WTC11 (cell line): ENCODE measurements around the gene ACTL8. TPM values are rescaled to one million over a fixed set of nuclear protein-coding genes. Genes with fewer than 3 reads are reported as not detected.

Experiments
- ATAC-seq: fragments of 200-7000 bp; cut with Tn5 transposase; 2 replicates; pipeline ENCODE4 v1.10.0; 2021; ENCODE audit warnings: mild to moderate bottlenecking, moderate library complexity
- CTCF ChIA-PET: fragments of 300-600 bp; sonication (Branson Sonifier 250); formaldehyde crosslinking; loops from one replicate; lab custom pipeline; 2021; ENCODE audit warnings: antibody characterized with exemption; lab: Charles Lee
- POLR2A ChIA-PET: fragments of 350-600 bp; sonication (Branson Sonifier 250); formaldehyde crosslinking; loops from one replicate; lab custom pipeline; 2021; ENCODE audit warnings: antibody characterized with exemption; lab: Charles Lee
- DNase-seq: peaks from one replicate; pipeline ENCODE4 v3.0.0; 2021; ENCODE audit warnings: low spot score
- H3K27ac Mint-ChIP-seq: 2 replicates; pipeline ENCODE4 v1.8.0; 2021; ENCODE audit warnings: mixed read lengths
- H3K27me3 Mint-ChIP-seq: 2 replicates; pipeline ENCODE4 v1.8.0; 2021; ENCODE audit warnings: low read depth, mild to moderate bottlenecking, moderate library complexity, mixed read lengths
- H3K36me3 Mint-ChIP-seq: 2 replicates; pipeline ENCODE4 v1.8.0; 2021; ENCODE audit warnings: mixed read lengths
- H3K4me1 Mint-ChIP-seq: 2 replicates; pipeline ENCODE4 v1.8.0; 2022; ENCODE audit warnings: mixed read lengths
- H3K4me3 Mint-ChIP-seq: 2 replicates; pipeline ENCODE4 v1.8.0; 2021; ENCODE audit warnings: mild to moderate bottlenecking, moderate library complexity, mixed read lengths
- H3K9me3 Mint-ChIP-seq: 2 replicates; pipeline ENCODE4 v1.8.0; 2021; ENCODE audit warnings: mixed read lengths
- ATF1 ChIP-seq: sonication (generic); formaldehyde crosslinking; IDR thresholded peaks from 2 replicates; pipeline ENCODE4 v1.8.1; 2023; ENCODE audit warnings: mild to moderate bottlenecking, moderate library complexity, missing genetic modification reagents
- CREM ChIP-seq: sonication (generic); formaldehyde crosslinking; IDR thresholded peaks from 2 replicates; pipeline ENCODE4 v1.8.1; 2022; ENCODE audit warnings: mild to moderate bottlenecking, missing genetic modification reagents, moderate library complexity
- FOXK1 ChIP-seq: sonication (generic); formaldehyde crosslinking; IDR thresholded peaks from 2 replicates; pipeline ENCODE4 v1.8.0; 2022; ENCODE audit warnings: mild to moderate bottlenecking, moderate library complexity, missing genetic modification reagents
- MYBL2 ChIP-seq: sonication (generic); formaldehyde crosslinking; IDR thresholded peaks from 2 replicates; pipeline ENCODE4 v1.8.1; 2023; ENCODE audit warnings: mild to moderate bottlenecking, moderate library complexity, missing genetic modification reagents
- NFE2L1 ChIP-seq: sonication (generic); formaldehyde crosslinking; IDR thresholded peaks from 2 replicates; pipeline ENCODE4 v1.8.1; 2023; ENCODE audit warnings: missing genetic modification reagents
- NR1H2 ChIP-seq: sonication (generic); formaldehyde crosslinking; IDR thresholded peaks from 2 replicates; pipeline ENCODE4 v1.9.0; 2021; ENCODE audit warnings: mild to moderate bottlenecking, moderate library complexity, missing genetic modification reagents
- ZBTB21 ChIP-seq: sonication (generic); formaldehyde crosslinking; IDR thresholded peaks from 2 replicates; pipeline ENCODE4 v1.8.1; 2023; ENCODE audit warnings: mild to moderate bottlenecking, missing genetic modification reagents, borderline replicate concordance
- ZNF232 ChIP-seq: sonication (generic); formaldehyde crosslinking; IDR thresholded peaks from 2 replicates; pipeline ENCODE4 v1.8.0; 2022; ENCODE audit warnings: mild to moderate bottlenecking, missing genetic modification reagents
- ZNF416 ChIP-seq: fragments of 250-450 bp; sonication (Bioruptor Pico); IDR thresholded peaks from 2 replicates; pipeline ENCODE4 v1.9.0; 2021; ENCODE audit warnings: mild to moderate bottlenecking, inconsistent platforms
- total RNA-seq: library from RNA; stranded (reverse); gene quantifications from 3 replicates; pipeline ENCODE4 v1.2.3, GENCODE V29; 2021
- TF ChIP-seq, protein P1 (sequence below): sonication (generic); formaldehyde crosslinking; IDR thresholded peaks from 2 replicates; pipeline ENCODE4 v1.8.1; 2023; ENCODE audit warnings: mild to moderate bottlenecking, missing genetic modification reagents, borderline replicate concordance
- TF ChIP-seq, protein P2 (sequence below): sonication (generic); formaldehyde crosslinking; IDR thresholded peaks from 2 replicates; pipeline ENCODE4 v1.8.0; 2022; ENCODE audit warnings: mild to moderate bottlenecking, missing genetic modification reagents
- TF ChIP-seq, protein P3 (sequence below): sonication (generic); formaldehyde crosslinking; IDR thresholded peaks from 2 replicates; pipeline ENCODE4 v1.8.1; 2023; ENCODE audit warnings: mild to moderate bottlenecking, missing genetic modification reagents
- TF ChIP-seq, protein P4 (sequence below): fragments of 250-450 bp; sonication (Bioruptor Pico); IDR thresholded peaks from 2 replicates; pipeline ENCODE4 v2.1.2; 2022; ENCODE audit warnings: mild to moderate bottlenecking, moderate library complexity
- TF ChIP-seq, protein P5 (sequence below): fragments of 250-450 bp; sonication (Bioruptor Pico); IDR thresholded peaks from 2 replicates; pipeline ENCODE4 v1.9.0; 2021; ENCODE audit warnings: moderate library complexity, mild to moderate bottlenecking, inconsistent platforms, borderline replicate concordance
- TF ChIP-seq, protein P6 (sequence below): sonication (generic); formaldehyde crosslinking; conservative IDR thresholded peaks from 2 replicates; pipeline ENCODE4 v1.8.1; 2022; ENCODE audit warnings: mild to moderate bottlenecking, missing genetic modification reagents
- TF ChIP-seq, protein P7 (sequence below): sonication (generic); formaldehyde crosslinking; IDR thresholded peaks from 2 replicates; pipeline ENCODE4 v1.8.0; 2022; ENCODE audit warnings: mild to moderate bottlenecking, missing genetic modification reagents
- TF ChIP-seq, protein P8 (sequence below): sonication (generic); formaldehyde crosslinking; IDR thresholded peaks from 2 replicates; pipeline ENCODE4 v1.8.1; 2022; ENCODE audit warnings: low read depth, missing genetic modification reagents, borderline replicate concordance

Gene ACTL8
- total RNA-seq, 1 experiment from 2014 or later = 1.6 TPM

DNA sequence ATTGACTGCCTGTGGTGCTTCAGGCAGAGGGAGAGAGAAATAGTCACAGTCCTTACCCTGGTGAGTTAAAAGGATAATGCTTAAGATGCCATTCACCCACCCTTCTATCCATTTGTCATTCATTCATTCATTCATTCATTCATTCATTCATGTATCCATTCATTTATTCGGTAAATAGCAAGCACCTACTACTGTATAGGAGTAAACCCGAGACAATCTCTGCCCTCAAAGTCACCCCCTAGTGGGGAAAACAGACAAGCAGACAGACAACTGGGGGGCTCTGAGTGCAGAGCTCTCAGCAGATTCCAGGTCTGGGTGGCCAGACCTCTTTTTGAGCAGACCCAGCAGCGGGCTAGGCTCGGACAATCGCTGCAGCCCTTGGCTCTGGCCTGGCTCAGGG lies 14.1 kb upstream of the ACTL8 start:
- no peaks in the 10 kb centered on the region for H3K36me3 Mint-ChIP-seq
- no peaks in the 10 kb centered on the region; the same call in 1 of the 2 replicates for H3K27me3 Mint-ChIP-seq
- DNase-seq (no peak), ATAC-seq (peak; percentile 66)
- CTCF ChIA-PET = interaction anchor here (0.6 to 2.6 kb wide), 25 partner anchors 9 to 840 kb away, joined by 3 to 17 read pairs (median 3); no protein-coding TSS in a partner anchor
- POLR2A ChIA-PET = no interaction called here
- H3K9me3 Mint-ChIP-seq = no peaks in the 10 kb centered on the region
- H3K4me3 Mint-ChIP-seq = no peak overlapping the region
- H3K4me1 Mint-ChIP-seq = peaks cover 8% of the 10 kb centered on the region
- no peak overlapping the region for H3K27ac Mint-ChIP-seq
- TF ChIP-seq NFE2L1 (CRISPR knock-in tag) (no peak), ZNF232 (CRISPR knock-in tag) (no peak)
- TF ChIP-seq, protein P1, sequence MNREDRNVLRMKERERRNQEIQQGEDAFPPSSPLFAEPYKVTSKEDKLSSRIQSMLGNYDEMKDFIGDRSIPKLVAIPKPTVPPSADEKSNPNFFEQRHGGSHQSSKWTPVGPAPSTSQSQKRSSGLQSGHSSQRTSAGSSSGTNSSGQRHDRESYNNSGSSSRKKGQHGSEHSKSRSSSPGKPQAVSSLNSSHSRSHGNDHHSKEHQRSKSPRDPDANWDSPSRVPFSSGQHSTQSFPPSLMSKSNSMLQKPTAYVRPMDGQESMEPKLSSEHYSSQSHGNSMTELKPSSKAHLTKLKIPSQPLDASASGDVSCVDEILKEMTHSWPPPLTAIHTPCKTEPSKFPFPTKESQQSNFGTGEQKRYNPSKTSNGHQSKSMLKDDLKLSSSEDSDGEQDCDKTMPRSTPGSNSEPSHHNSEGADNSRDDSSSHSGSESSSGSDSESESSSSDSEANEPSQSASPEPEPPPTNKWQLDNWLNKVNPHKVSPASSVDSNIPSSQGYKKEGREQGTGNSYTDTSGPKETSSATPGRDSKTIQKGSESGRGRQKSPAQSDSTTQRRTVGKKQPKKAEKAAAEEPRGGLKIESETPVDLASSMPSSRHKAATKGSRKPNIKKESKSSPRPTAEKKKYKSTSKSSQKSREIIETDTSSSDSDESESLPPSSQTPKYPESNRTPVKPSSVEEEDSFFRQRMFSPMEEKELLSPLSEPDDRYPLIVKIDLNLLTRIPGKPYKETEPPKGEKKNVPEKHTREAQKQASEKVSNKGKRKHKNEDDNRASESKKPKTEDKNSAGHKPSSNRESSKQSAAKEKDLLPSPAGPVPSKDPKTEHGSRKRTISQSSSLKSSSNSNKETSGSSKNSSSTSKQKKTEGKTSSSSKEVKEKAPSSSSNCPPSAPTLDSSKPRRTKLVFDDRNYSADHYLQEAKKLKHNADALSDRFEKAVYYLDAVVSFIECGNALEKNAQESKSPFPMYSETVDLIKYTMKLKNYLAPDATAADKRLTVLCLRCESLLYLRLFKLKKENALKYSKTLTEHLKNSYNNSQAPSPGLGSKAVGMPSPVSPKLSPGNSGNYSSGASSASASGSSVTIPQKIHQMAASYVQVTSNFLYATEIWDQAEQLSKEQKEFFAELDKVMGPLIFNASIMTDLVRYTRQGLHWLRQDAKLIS (CRISPR knock-in tag) = no peak
- TF ChIP-seq, protein P2, sequence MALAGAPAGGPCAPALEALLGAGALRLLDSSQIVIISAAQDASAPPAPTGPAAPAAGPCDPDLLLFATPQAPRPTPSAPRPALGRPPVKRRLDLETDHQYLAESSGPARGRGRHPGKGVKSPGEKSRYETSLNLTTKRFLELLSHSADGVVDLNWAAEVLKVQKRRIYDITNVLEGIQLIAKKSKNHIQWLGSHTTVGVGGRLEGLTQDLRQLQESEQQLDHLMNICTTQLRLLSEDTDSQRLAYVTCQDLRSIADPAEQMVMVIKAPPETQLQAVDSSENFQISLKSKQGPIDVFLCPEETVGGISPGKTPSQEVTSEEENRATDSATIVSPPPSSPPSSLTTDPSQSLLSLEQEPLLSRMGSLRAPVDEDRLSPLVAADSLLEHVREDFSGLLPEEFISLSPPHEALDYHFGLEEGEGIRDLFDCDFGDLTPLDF (CRISPR knock-in tag) = no peak

DNA sequence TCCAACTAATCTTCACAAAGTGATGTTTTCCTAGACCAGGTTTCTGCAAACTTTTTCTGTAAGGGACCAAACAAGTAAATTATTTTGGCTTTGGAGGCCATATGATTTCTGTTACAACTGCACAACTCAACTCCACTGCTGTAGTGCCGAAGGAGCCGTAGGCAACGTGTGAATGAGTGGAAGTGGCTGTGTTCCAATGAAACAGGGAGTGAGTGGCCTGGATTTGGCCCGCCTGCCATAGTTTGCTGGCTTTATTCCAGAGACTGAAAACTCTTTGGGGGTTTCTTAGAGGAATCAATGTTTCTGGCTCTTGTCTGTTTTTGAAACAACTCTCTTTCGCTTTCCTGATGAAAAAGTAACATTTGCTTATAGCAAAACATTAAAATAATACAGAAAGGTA lies 12.6 kb upstream of the ACTL8 start:
- ChIA-PET POLR2A (no interaction called here), CTCF (interaction anchor here (4.9 kb wide), 1 partner anchor 81 kb away, joined by 54 read pairs; no protein-coding TSS in a partner anchor)
- Mint-ChIP-seq H3K27me3 (no peaks in the 10 kb centered on the region; the same call in 1 of the 2 replicates), H3K4me1 (peaks cover 8% of the 10 kb centered on the region), H3K4me3 (no peak overlapping the region), H3K27ac (no peak overlapping the region), H3K9me3 (no peaks in the 10 kb centered on the region), H3K36me3 (no peaks in the 10 kb centered on the region)
- DNase-seq = no peak
- TF ChIP-seq FOXK1 (no peak), CREM (CRISPR knock-in tag) (no peak), MYBL2 (no peak), ATF1 (CRISPR knock-in tag) (no peak), ZNF416 (no peak), ZBTB21 (CRISPR knock-in tag) (no peak), NR1H2 (no peak)
- TF ChIP-seq, protein P3, sequence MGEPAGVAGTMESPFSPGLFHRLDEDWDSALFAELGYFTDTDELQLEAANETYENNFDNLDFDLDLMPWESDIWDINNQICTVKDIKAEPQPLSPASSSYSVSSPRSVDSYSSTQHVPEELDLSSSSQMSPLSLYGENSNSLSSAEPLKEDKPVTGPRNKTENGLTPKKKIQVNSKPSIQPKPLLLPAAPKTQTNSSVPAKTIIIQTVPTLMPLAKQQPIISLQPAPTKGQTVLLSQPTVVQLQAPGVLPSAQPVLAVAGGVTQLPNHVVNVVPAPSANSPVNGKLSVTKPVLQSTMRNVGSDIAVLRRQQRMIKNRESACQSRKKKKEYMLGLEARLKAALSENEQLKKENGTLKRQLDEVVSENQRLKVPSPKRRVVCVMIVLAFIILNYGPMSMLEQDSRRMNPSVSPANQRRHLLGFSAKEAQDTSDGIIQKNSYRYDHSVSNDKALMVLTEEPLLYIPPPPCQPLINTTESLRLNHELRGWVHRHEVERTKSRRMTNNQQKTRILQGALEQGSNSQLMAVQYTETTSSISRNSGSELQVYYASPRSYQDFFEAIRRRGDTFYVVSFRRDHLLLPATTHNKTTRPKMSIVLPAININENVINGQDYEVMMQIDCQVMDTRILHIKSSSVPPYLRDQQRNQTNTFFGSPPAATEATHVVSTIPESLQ (CRISPR knock-in tag) = no peak
- TF ChIP-seq, protein P4, sequence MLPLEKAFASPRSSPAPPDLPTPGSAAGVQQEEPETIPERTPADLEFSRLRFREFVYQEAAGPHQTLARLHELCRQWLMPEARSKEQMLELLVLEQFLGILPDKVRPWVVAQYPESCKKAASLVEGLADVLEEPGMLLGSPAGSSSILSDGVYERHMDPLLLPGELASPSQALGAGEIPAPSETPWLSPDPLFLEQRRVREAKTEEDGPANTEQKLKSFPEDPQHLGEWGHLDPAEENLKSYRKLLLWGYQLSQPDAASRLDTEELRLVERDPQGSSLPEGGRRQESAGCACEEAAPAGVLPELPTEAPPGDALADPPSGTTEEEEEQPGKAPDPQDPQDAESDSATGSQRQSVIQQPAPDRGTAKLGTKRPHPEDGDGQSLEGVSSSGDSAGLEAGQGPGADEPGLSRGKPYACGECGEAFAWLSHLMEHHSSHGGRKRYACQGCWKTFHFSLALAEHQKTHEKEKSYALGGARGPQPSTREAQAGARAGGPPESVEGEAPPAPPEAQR (CRISPR knock-in tag) = no peak
- TF ChIP-seq, protein P5, sequence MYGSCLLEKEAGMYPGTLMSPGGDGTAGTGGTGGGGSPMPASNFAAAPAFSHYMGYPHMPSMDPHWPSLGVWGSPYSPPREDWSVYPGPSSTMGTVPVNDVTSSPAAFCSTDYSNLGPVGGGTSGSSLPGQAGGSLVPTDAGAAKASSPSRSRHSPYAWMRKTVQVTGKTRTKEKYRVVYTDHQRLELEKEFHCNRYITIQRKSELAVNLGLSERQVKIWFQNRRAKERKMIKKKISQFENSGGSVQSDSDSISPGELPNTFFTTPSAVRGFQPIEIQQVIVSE (CRISPR knock-in tag) = no peak
- TF ChIP-seq, protein P6, sequence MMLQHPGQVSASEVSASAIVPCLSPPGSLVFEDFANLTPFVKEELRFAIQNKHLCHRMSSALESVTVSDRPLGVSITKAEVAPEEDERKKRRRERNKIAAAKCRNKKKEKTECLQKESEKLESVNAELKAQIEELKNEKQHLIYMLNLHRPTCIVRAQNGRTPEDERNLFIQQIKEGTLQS = no peak
- TF ChIP-seq, protein P7, sequence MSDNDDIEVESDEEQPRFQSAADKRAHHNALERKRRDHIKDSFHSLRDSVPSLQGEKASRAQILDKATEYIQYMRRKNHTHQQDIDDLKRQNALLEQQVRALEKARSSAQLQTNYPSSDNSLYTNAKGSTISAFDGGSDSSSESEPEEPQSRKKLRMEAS = no peak
- TF ChIP-seq, protein P8, sequence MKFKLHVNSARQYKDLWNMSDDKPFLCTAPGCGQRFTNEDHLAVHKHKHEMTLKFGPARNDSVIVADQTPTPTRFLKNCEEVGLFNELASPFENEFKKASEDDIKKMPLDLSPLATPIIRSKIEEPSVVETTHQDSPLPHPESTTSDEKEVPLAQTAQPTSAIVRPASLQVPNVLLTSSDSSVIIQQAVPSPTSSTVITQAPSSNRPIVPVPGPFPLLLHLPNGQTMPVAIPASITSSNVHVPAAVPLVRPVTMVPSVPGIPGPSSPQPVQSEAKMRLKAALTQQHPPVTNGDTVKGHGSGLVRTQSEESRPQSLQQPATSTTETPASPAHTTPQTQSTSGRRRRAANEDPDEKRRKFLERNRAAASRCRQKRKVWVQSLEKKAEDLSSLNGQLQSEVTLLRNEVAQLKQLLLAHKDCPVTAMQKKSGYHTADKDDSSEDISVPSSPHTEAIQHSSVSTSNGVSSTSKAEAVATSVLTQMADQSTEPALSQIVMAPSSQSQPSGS (CRISPR knock-in tag) = no peak
- TF ChIP-seq, protein P2 (CRISPR knock-in tag) = no peak
- no peak for ATAC-seq
